HG03520 (cell line): Measurements from ENCODE around the gene TRIM23.
A peak's percentile ranks its signal among the peaks of the same experiment; 100 is the strongest.
"Not testable (repeated sequence)": the region's sequence is repeated elsewhere in the genome, so short reads cannot be mapped to it uniquely, and the experiment has no call there.

Source experiments
- ATAC-seq: cut with Tn5 transposase; IDR thresholded peaks from one replicate; pipeline ENCODE4 v1.9.1; 2021; ENCODE audit warnings: mild to moderate bottlenecking, moderate library complexity; ENCODE audit not compliant: unreplicated experiment

The TRIM23 gene

GRCh38 chr5:65624025-65624570 is at the start of gene TRIM23:
TRIM23 (minus strand) TSS chr5:65624333; CDS start chr5:65624274, 59 bp downstream.
- peak; percentile 92 for ATAC-seq

GRCh38 chr5:65672796-65673195 is 48.7 kb upstream of the TRIM23 start:
- no peak for ATAC-seq

DNA sequence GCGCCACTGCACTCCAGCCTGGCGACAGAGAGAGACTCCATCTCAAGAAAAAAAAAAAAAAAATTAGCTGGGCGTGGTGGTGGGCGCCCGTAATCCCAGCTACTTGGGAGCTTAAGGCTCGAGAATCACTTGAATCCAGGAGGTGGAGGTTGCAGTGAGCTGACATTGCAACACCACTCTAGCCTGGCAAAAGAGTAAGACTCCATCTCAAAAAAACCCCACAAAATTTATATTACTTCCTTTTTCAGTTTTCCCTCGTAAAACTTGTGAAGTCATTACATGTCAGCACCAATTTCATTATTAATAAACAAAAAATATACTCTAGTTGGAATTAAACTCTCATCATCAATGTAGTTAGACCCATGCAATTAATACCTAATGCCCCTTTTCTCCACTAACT is 44.6 kb upstream of the TRIM23 start:
- no peak for ATAC-seq

GRCh38 chr5:65663804-65664521 is 39.8 kb upstream of the TRIM23 start:
- ATAC-seq, result no peak

- ATAC-seq, result no peak
These were observed 30.6 kb upstream of the TRIM23 start for GRCh38 chr5:65654713-65655112.

DNA sequence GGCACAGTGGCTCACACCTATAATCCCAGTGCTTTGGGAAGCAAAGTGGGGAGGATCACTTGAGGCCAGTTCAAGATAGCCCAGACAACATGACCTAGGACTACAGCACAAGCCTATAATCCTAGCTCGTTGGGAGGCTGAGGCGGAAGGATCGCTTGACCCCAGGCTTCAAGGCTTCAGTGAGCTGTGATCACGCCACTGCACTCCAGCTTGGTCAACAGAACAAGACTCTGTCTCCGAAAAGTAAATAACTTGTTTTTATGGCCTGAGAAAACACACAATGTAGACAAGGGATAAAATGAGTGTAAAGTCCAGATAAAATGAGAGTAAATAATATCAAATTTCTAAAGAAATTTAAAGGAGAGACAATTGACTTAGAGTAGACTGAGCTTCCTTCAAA is 27.0 kb upstream of the TRIM23 start:
- ATAC-seq, result no peak

- no peak for ATAC-seq
These were observed 23.8 kb upstream of the TRIM23 start for GRCh38 chr5:65647941-65648340.

DNA sequence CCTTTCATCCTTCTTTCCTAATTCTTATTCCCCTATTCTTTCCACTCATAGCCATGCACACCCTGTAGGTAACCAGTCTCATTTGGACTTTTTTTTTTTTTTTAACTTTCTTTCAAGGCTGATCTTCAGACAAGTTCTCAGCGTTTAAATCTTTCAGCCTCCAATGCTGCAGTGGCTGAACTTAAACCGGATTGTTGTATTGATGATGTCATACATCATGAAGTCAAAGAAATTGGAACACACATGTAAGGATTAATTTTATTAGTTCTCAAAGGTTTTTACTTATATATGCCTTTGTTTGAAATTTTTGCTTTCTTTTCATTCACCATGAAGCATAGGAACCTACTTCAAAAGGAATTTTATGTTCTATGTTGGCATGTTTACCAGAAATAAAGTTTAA is 22.8 kb upstream of the TRIM23 start:
- no peak for ATAC-seq

DNA sequence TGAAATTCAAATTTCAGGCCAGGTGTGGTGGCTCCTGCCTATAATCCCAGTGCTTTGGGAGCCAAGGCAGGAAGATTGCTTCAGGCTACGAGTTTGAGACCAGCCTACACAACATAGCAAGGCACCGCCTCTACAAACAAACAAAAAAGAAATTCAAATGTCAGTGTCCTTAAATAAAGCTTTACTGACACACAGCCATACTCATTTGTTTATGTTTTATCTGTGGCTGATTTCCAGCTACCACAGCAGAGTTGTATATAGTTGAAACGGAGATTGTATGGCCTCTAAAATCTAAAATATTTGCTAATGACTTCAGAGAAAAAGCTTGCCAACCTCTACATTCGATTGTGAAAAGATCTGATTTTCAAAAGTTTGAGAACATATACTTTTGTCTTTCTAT is 16.1 kb upstream of the TRIM23 start:
- no peak for ATAC-seq

- ATAC-seq, result no peak
These were observed 6.8 kb upstream of the TRIM23 start for GRCh38 chr5:65630981-65631380.

DNA sequence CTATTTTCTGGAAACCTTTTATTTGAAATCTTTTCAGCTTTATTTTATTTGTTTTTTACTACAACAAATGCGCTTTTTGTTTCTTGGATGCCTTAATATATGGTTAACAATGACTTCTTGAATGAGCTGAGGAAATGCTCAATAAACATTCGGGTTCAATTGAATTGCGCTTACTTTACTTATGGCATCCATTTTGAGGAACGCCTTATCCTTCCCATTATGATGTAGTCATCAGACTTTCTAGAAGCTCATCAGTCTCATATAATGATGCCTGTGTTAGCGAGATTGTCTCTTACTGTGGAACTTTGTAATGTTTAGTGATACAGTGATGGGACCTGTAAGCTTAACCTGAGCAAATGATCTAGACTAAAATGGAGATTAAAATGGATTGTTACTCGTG is 1.6 kb upstream of the TRIM23 start:
- ATAC-seq, result no peak

- ATAC-seq, result peak; percentile 69
These were observed 730 bp upstream of the TRIM23 start, which contains the start of the genes SHLD3 and TRAPPC13 for GRCh38 chr5:65624571-65625555. SHLD3 (plus strand) TSS chr5:65625027; CDS start chr5:65629588, 4,561 bp downstream. TRAPPC13 (plus strand) TSS chr5:65625027; CDS start chr5:65625061, 34 bp downstream.

DNA sequence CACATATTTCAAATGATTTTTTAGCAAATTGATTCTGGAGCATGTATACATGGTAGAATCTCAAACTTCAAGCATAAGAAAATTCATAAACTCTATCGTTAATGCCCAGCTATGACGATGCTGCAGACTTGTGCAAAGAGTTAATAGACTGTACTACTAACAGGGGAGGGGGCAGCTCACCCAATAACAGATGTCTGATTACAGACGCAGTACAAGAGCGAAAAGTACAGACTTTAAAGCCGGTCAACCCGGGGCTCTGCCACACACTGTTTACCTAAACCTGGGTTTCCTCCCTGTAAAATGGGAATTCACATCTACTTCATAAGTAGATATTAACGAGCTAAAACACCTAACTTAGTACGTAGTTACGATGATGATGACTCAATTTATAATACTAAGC is 651 bp downstream of the TRIM23 start:
- no peak for ATAC-seq

- ATAC-seq, result not testable (repeated sequence)
These were observed 2.2 kb downstream of the TRIM23 start for GRCh38 chr5:65621961-65622360.

- no peak for ATAC-seq
These were observed 4.1 kb downstream of the TRIM23 start for GRCh38 chr5:65620021-65620420.

DNA sequence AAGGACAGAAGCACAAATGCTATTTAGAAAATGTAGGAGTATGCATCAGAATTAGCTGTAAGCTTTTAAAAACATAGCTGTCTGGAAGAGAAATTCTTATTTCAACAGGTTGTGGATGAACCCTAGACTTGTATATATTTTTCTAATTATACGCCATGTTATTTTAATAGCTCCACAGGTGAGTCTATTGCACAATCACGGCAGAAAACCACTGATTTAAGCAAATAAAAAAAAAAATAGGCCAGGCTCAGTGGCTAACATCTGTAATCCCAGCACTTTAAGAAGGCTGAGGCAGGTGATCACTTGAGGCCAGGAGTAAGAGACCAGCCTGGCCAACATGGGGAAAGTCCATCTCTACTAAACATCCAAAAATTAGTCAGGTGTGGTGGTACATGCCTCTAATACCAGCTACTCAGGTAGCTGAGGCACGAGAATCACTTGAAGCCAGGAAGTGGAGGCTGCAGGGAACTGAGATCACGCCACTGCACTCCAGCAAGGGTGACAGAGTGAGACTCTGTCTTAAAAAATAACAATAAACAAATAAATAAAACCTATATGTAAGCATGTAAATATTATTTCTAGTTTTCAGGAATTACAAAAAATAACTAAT is 11.7 kb downstream of the TRIM23 start:
- ATAC-seq, result no peak

GRCh38 chr5:65611524-65611923 is 12.6 kb downstream of the TRIM23 start:
- ATAC-seq, result no peak

GRCh38 chr5:65601761-65602160 is 22.4 kb downstream of the TRIM23 start:
- ATAC-seq, result not testable (repeated sequence)

DNA sequence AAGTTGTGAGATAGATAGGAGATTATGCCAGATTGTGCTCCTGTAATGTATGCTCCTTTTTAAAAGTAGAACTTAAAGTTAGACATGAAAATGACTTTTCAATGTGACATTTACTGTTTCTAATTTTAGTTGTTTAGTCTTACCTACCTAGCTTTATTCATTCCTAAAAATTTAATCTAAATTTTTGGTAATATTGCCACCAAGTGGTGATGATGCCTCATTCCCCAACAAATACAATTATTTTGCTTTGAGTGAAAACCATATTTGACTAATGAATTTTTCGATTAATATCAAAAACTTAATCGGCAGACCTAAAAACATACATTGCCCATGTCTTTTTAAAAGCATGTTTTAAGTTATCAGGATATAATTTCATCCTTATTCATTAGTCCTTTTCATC is 35.4 kb downstream of the TRIM23 start:
- no peak for ATAC-seq

- ATAC-seq, result no peak
These were observed 47.0 kb downstream of the TRIM23 start for GRCh38 chr5:65577141-65577540.
